Fibroblast of the aortic adventitia (primary cell): Measurements from ENCODE around the gene OAT. TPM values are rescaled to one million over a fixed set of nuclear protein-coding genes. Genes with fewer than 3 reads are reported as not detected.

Experiments
- DNase-seq: peaks from one replicate; pipeline ENCODE4 v3.0.0-alpha.2; 2010; ENCODE audit warnings: low read depth
- H3K4me3 ChIP-seq: 2 replicates; pipeline ENCODE4 v1.5.1; 2011; ENCODE audit warnings: low read depth, mild to moderate bottlenecking, control low read depth, low read length, moderate library complexity
- total RNA-seq: library from RNA; depleted of rRNA; stranded (reverse); fragments of >200 nt; gene quantifications from 2 replicates; pipeline ENCODE4 v1.2.3, GENCODE V29; 2012; ENCODE audit warnings: low replicate concordance
- TF ChIP-seq, protein P1 (sequence below): IDR thresholded peaks from 2 replicates; pipeline ENCODE4 v1.5.1; 2011; ENCODE audit warnings: mild to moderate bottlenecking, low read length, control low read depth, inconsistent platforms; ENCODE audit not compliant: insufficient read depth

Gene OAT
- total RNA-seq, 1 donor, result 154 TPM

GRCh38 chr10:124453960-124454610 is 35.4 kb upstream of the OAT start:
- DNase-seq, result no peak
- no peak overlapping the region for H3K4me3 ChIP-seq
- TF ChIP-seq, protein P1, sequence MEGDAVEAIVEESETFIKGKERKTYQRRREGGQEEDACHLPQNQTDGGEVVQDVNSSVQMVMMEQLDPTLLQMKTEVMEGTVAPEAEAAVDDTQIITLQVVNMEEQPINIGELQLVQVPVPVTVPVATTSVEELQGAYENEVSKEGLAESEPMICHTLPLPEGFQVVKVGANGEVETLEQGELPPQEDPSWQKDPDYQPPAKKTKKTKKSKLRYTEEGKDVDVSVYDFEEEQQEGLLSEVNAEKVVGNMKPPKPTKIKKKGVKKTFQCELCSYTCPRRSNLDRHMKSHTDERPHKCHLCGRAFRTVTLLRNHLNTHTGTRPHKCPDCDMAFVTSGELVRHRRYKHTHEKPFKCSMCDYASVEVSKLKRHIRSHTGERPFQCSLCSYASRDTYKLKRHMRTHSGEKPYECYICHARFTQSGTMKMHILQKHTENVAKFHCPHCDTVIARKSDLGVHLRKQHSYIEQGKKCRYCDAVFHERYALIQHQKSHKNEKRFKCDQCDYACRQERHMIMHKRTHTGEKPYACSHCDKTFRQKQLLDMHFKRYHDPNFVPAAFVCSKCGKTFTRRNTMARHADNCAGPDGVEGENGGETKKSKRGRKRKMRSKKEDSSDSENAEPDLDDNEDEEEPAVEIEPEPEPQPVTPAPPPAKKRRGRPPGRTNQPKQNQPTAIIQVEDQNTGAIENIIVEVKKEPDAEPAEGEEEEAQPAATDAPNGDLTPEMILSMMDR, result no peak

GRCh38 chr10:124451276-124451675 is 32.6 kb upstream of the OAT start:
- TF ChIP-seq, protein P1, result no peak
- DNase-seq, result no peak
- H3K4me3 ChIP-seq, result no peak overlapping the region

DNA sequence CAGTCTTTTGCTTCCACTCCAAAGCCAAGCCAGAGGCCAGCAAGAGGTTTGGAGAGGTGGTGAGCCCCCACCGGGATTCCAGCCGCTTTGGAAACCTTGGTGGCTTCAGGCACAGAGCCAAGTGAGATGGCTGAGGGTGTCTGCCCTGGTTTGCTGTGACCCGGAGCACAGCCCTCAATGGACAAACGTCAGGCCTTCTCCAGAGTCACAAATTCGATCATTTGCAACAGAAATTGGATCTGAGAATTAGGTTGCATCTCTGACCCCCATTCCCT is 32.0 kb upstream of the OAT start:
- no peak overlapping the region for H3K4me3 ChIP-seq
- TF ChIP-seq, protein P1, result no peak
- DNase-seq, result no peak

DNA sequence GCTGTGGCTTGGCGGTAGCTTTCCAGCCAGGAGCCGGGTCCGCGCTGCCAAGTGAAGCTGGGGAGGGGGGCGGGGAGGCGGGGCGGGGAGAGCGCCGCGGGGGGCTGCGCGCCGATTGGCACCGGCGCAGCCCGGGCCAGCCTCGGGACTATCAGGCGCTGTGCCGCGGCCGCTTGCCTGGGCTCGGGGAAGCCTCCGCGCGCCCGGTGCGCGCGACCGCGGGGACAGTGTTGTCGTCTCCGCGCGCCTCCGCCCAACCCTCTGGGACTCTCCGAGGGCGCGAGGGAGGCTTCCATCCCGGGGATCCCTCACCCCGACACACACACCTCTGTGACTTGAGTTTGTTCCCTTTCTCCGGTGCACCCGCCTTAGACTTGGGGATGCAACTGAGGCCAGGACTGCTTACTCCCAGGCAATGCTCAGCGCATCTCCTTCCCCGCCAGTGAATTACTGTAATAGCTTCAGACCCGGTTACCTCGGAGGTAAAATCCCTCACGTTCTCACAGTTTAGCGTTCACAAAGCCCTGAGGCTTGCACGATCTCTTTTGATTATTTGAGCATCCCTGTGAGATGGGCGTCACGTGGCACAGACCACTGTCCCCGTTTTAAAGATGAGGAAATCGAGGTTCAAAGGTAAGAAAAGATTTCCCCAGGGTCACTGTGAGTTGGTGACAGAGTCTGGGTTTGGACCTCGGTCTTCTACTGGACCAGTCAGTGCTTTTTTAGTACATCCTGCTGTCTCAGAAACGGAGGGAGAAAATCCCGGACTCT is 31.5 kb upstream of the OAT start, which contains the start of gene NKX1-2:
TSS of gene NKX1-2 (minus strand) at position 24 of the 771 bp plus-strand sequence. CDS start 92 bp downstream, outside the sequence.
- no peak for DNase-seq
- H3K4me3 ChIP-seq, result no peak within 1 kb of the TSS
- TF ChIP-seq, protein P1, result no peak

GRCh38 chr10:124449170-124450011 is 30.7 kb upstream of the OAT start:
- no peak overlapping the region for H3K4me3 ChIP-seq
- no peak for DNase-seq
- TF ChIP-seq, protein P1, result no peak

GRCh38 chr10:124448696-124449169 is 30.0 kb upstream of the OAT start:
- no peak overlapping the region for H3K4me3 ChIP-seq
- TF ChIP-seq, protein P1, result no peak
- DNase-seq, result no peak
